Posterior cingulate gyrus (tissue), 11 donors: Measurements from ENCODE around the gene LRRC15.

ENCODE experiments used
- DNase-seq, 10 donors: peaks; one replicate each; pipeline versions ENCODE4 v3.0.0 to v3.0.0-alpha.2; 2020 to 2021; ENCODE audit warnings: mixed read lengths in 3 of 10
- intact Hi-C: fragments of 100-400 bp; cut with DNase I; formaldehyde crosslinking; loops from one replicate; pipeline ENCODE4 v1.15.1; 2023

LRRC15 gene

GRCh38 chr3:194369522-194370279, at the start of gene LRRC15:
Gene LRRC15, minus strand, starts transcription at chr3:194369743. Its CDS starts 8,700 bp downstream, at chr3:194361043.
- intact Hi-C loops = no loop called here
- peak in 2 of 10 donors; percentile 57 to 73 for DNase-seq

- intact Hi-C loops = no loop called here
- no peak for DNase-seq
Measured at GRCh38 chr3:194418671-194419070, 49.1 kb upstream of the LRRC15 start.

- DNase-seq = no peak
- intact Hi-C loops = no loop called here
Measured at GRCh38 chr3:194407423-194407822, 37.9 kb upstream of the LRRC15 start.

- intact Hi-C loops = loop anchor here (2.0 kb wide), 1 partner anchor 73 kb away; no protein-coding TSS in a partner anchor
- no peak for DNase-seq
Measured at GRCh38 chr3:194405766-194406165, 36.2 kb upstream of the LRRC15 start.

GRCh38 chr3:194404365-194405140, 35.0 kb upstream of the LRRC15 start:
- intact Hi-C loops = loop anchor here (2.0 kb wide), 1 partner anchor 72 kb away; no protein-coding TSS in a partner anchor
- peak in 1 of 10 donors; percentile 36 for DNase-seq

GRCh38 chr3:194401868-194402329, 32.4 kb upstream of the LRRC15 start:
- intact Hi-C loops = no loop called here
- no peak for DNase-seq

- intact Hi-C loops = no loop called here
- DNase-seq = no peak
Measured at GRCh38 chr3:194401346-194401745, 31.8 kb upstream of the LRRC15 start.

GRCh38 chr3:194399874-194400411, 30.4 kb upstream of the LRRC15 start:
- DNase-seq = no peak
- intact Hi-C loops = no loop called here

- intact Hi-C loops = no loop called here
- no peak for DNase-seq
Measured at GRCh38 chr3:194399166-194399565, 29.6 kb upstream of the LRRC15 start, which contains the start of gene GP5. Gene GP5, minus strand, starts transcription at chr3:194399266. Its CDS starts 984 bp downstream, at chr3:194398282.

- DNase-seq = peak in 1 of 10 donors; percentile 78
- intact Hi-C loops = no loop called here
Measured at GRCh38 chr3:194397757-194398312, 28.3 kb upstream of the LRRC15 start.

GRCh38 chr3:194396859-194397756, 27.6 kb upstream of the LRRC15 start:
- intact Hi-C loops = no loop called here
- DNase-seq = peak in 1 of 10 donors; percentile 75

GRCh38 chr3:194396539-194396858, 27.0 kb upstream of the LRRC15 start:
- intact Hi-C loops = no loop called here
- DNase-seq = no peak

GRCh38 chr3:194395778-194396538, 26.4 kb upstream of the LRRC15 start:
- peak in 1 of 10 donors; percentile 70 for DNase-seq
- intact Hi-C loops = no loop called here

GRCh38 chr3:194395212-194395611, 25.7 kb upstream of the LRRC15 start:
- DNase-seq = no peak
- intact Hi-C loops = no loop called here

- no peak for DNase-seq
- intact Hi-C loops = no loop called here
Measured at GRCh38 chr3:194392576-194392975, 23.0 kb upstream of the LRRC15 start.

GRCh38 chr3:194390835-194391234, 21.3 kb upstream of the LRRC15 start:
- no peak for DNase-seq
- intact Hi-C loops = no loop called here

- intact Hi-C loops = no loop called here
- DNase-seq = no peak
Measured at GRCh38 chr3:194389269-194389668, 19.7 kb upstream of the LRRC15 start.

GRCh38 chr3:194387926-194388418, 18.4 kb upstream of the LRRC15 start:
- peak in 1 of 10 donors; percentile 30 for DNase-seq
- intact Hi-C loops = no loop called here

- intact Hi-C loops = no loop called here
- DNase-seq = no peak
Measured at GRCh38 chr3:194387276-194387675, 17.7 kb upstream of the LRRC15 start.
